Calu3 (cell line): Measurements from ENCODE around the gene NADK2. TPM values are rescaled to one million over a fixed set of nuclear protein-coding genes. Genes with fewer than 3 reads are reported as not detected.

Experiments used
- BruUV-seq: library from RNA; stranded (reverse); fragments of 400-500 nt; replicated peaks from 2 replicates; lab custom pipeline; 2021; lab: Mats Ljungman, UMichigan
- CTCF ChIA-PET: fragments of 300-600 bp; sonication (Branson Sonifier 250); formaldehyde crosslinking; loops from one replicate; lab custom pipeline; 2022; ENCODE audit warnings: antibody characterized with exemption; lab: Charles Lee
- DNase-seq: peaks from one replicate; pipeline ENCODE4 v3.0.0; 2022
- H3K27ac Mint-ChIP-seq: one replicate; pipeline ENCODE4 v1.8.0; 2022; ENCODE audit warnings: mixed read lengths; ENCODE audit not compliant: unreplicated experiment
- H3K27me3 Mint-ChIP-seq: one replicate; pipeline ENCODE4 v1.8.0; 2022; ENCODE audit warnings: mixed read lengths; ENCODE audit not compliant: unreplicated experiment
- H3K36me3 Mint-ChIP-seq: one replicate; pipeline ENCODE4 v1.8.0; 2022; ENCODE audit warnings: mild to moderate bottlenecking, moderate library complexity, mixed read lengths; ENCODE audit not compliant: insufficient read depth, unreplicated experiment
- H3K4me1 Mint-ChIP-seq: one replicate; pipeline ENCODE4 v1.8.0; 2022; ENCODE audit warnings: mild to moderate bottlenecking, low read depth, mixed read lengths; ENCODE audit not compliant: unreplicated experiment
- H3K4me3 Mint-ChIP-seq: one replicate; pipeline ENCODE4 v1.8.0; 2022; ENCODE audit warnings: mild to moderate bottlenecking, low read depth, moderate library complexity, mixed read lengths; ENCODE audit not compliant: unreplicated experiment
- H3K9me3 Mint-ChIP-seq: one replicate; pipeline ENCODE4 v1.8.0; 2022; ENCODE audit warnings: low read depth, mixed read lengths; ENCODE audit not compliant: unreplicated experiment
- CTCF ChIP-seq: fragments of 200-600 bp; IDR thresholded peaks from one replicate; pipeline ENCODE4 v1.8.0; 2022; ENCODE audit warnings: antibody characterized with exemption; ENCODE audit not compliant: unreplicated experiment
- intact Hi-C: fragments of 100-400 bp; cut with micrococcal nuclease; formaldehyde crosslinking; loops from one replicate; pipeline ENCODE4 v1.10.0; 2022; ENCODE audit not compliant: unreplicated experiment
- total RNA-seq: library from RNA; stranded (reverse); gene quantifications from 2 replicates; pipeline ENCODE4 v1.2.3, GENCODE V29; 2022

The NADK2 gene
- total RNA-seq, 1 experiment from 2014 or later = 18.8 TPM

GRCh38 chr5:36239370-36240293 lies 2.1 kb downstream of the NADK2 start:
- no peak for DNase-seq
- peak overlapping the region; percentile 15 for H3K27ac Mint-ChIP-seq
- H3K36me3 Mint-ChIP-seq = peaks cover 33% of the 10 kb centered on the region
- H3K27me3 Mint-ChIP-seq = no peaks in the 10 kb centered on the region
- peak overlapping the region; percentile 97 for H3K4me3 Mint-ChIP-seq
- TF ChIP-seq CTCF = no peak
- intact Hi-C loops = no loop called here
- H3K4me1 Mint-ChIP-seq = peaks cover 50% of the 10 kb centered on the region
- CTCF ChIA-PET = no interaction called here
- H3K9me3 Mint-ChIP-seq = no peaks in the 10 kb centered on the region
- BruUV-seq = TSS peak; percentile 49

GRCh38 chr5:36238502-36239295 lies 3.0 kb downstream of the NADK2 start:
- TF ChIP-seq CTCF = no peak
- Mint-ChIP-seq H3K27me3 (no peaks in the 10 kb centered on the region), H3K4me1 (peaks cover 43% of the 10 kb centered on the region), H3K9me3 (no peaks in the 10 kb centered on the region), H3K27ac (no peak overlapping the region), H3K36me3 (peaks cover 33% of the 10 kb centered on the region), H3K4me3 (no peak overlapping the region)
- CTCF ChIA-PET = no interaction called here
- no peak for DNase-seq
- BruUV-seq = no TSS peak
- intact Hi-C loops = no loop called here

DNA sequence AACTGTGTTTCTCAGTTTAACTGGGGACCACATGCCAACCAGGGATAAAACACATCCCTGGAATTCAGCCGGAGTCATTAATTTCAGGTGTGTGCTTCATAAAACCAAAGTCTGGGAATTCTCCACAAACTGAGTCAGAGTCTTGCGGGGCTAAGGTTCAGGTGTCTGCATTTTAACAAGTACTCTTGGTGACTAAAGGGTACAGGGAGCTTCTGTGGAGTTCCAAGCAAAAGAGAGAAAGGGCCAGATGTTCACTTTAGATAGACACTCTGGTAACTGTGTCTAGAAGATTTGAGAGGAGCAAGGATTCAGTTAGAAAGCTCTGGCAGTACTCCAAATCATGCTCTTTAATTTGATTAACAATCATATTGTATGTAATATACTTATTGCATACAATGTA lies 4.0 kb downstream of the NADK2 start:
- peaks cover 31% of the 10 kb centered on the region for H3K36me3 Mint-ChIP-seq
- peaks cover 36% of the 10 kb centered on the region for H3K4me1 Mint-ChIP-seq
- no peak for TF ChIP-seq CTCF
- no TSS peak for BruUV-seq
- no peak overlapping the region for H3K27ac Mint-ChIP-seq
- no peaks in the 10 kb centered on the region for H3K27me3 Mint-ChIP-seq
- intact Hi-C loops = no loop called here
- no peak for DNase-seq
- no peaks in the 10 kb centered on the region for H3K9me3 Mint-ChIP-seq
- CTCF ChIA-PET = no interaction called here
- H3K4me3 Mint-ChIP-seq = no peak overlapping the region

GRCh38 chr5:36236801-36237200 lies 4.9 kb downstream of the NADK2 start:
- Mint-ChIP-seq H3K27me3 (no peaks in the 10 kb centered on the region), H3K36me3 (peaks cover 21% of the 10 kb centered on the region), H3K27ac (no peak overlapping the region), H3K4me3 (no peak overlapping the region), H3K4me1 (peaks cover 43% of the 10 kb centered on the region), H3K9me3 (no peaks in the 10 kb centered on the region)
- TF ChIP-seq CTCF = no peak
- BruUV-seq = no TSS peak
- intact Hi-C loops = no loop called here
- CTCF ChIA-PET = no interaction called here
- DNase-seq = no peak
